Right lobe of liver (tissue), 4 donors: Measurements from ENCODE around the gene PSMB7.

Source experiments
- CTCF ChIP-seq, 4 donors: fragments of 200-600 bp in 3 of 4; fragments of 450-650 bp in 1 of 4; IDR thresholded peaks; one replicate each; pipeline versions ENCODE4 v1.5.1 to v1.8.0; 2016 to 2022; ENCODE audit warnings: antibody characterized with exemption in 4 of 4, mild to moderate bottlenecking in 2 of 4
- POLR2A ChIP-seq: fragments of 450-650 bp; IDR thresholded peaks from one replicate; pipeline ENCODE4 v1.6.1; 2017; ENCODE audit warnings: antibody characterized with exemption, mild to moderate bottlenecking
- donor health status: DM: no; HTN: no; CAD: no.
- donor health status: DM: no; HTN: no; CAD: no.
- donor health status: DM: no; HTN: yes; CAD: no.

- no peak for TF ChIP-seq POLR2A
- no peak for TF ChIP-seq CTCF (IDR thresholded peaks at IDR 0.05)
Observed at GRCh38 chr9:124335320-124335707, 79.9 kb downstream of the PSMB7 start.
